Prostate gland (tissue), 2 donors: Measurements from ENCODE around the gene RAD51B. TPM values are rescaled to one million over a fixed set of nuclear protein-coding genes. Genes with fewer than 3 reads are reported as not detected.

Source experiments
- DNase-seq: peaks from one replicate; pipeline ENCODE4 v3.0.0-alpha.2; 2019; ENCODE audit warnings: low spot score
- H3K27ac ChIP-seq, 2 donors: fragments of 200-600 bp; sonication (generic); 2 replicates each; pipeline ENCODE4 v1.5.1; 2017 to 2019
- H3K27me3 ChIP-seq: fragments of 200-600 bp; sonication (generic); replicated peaks from 2 replicates; pipeline ENCODE4 v1.5.1; 2019; ENCODE audit not compliant: insufficient read depth
- H3K36me3 ChIP-seq, 2 donors: fragments of 200-600 bp; sonication (generic); 1 replicate in 1 of 2; 2 replicates in 1 of 2; pipeline versions ENCODE4 v1.5.1 to v1.8.1; 2017 to 2019
- H3K4me1 ChIP-seq: fragments of 200-600 bp; sonication (generic); replicated peaks from 2 replicates; pipeline ENCODE4 v1.5.1; 2019
- H3K4me3 ChIP-seq, 2 donors: fragments of 200-600 bp; sonication (generic); 2 replicates each; pipeline ENCODE4 v1.5.1; 2017 to 2019
- H3K9me3 ChIP-seq: fragments of 200-600 bp; sonication (generic); 2 replicates; pipeline ENCODE4 v1.5.1; 2017
- CTCF ChIP-seq, 4 experiments: fragments of 200-600 bp in 2 of 4; fragments of 450-650 bp in 2 of 4; sonication (generic) in 2 of 4; IDR thresholded peaks; 1 replicate in 3 of 4; 2 replicates in 1 of 4; pipeline ENCODE4 v1.5.1; 2016 to 2019; ENCODE audit warnings: antibody characterized with exemption in 4 of 4, mild to moderate bottlenecking in 2 of 4, moderate library complexity in 2 of 4
- POLR2A ChIP-seq: fragments of 450-650 bp; IDR thresholded peaks from one replicate; pipeline ENCODE4 v1.6.1; 2016; ENCODE audit warnings: antibody characterized with exemption, mild to moderate bottlenecking
- POLR2AphosphoS5 ChIP-seq: sonication (generic); formaldehyde crosslinking; IDR thresholded peaks from one replicate; pipeline ENCODE4 v1.6.1; 2017; ENCODE audit warnings: antibody characterized with exemption
- WGBS: methylation state at CpG from one replicate; pipeline ENCODE4 v1.1.5; 2018; 5-methylcytosine and 5-hydroxymethylcytosine counted together
- intact Hi-C: fragments of 100-400 bp; cut with DNase I; formaldehyde crosslinking; loops from one replicate; pipeline ENCODE4 v1.14.2; 2022
- total RNA-seq, 2 donors: library from RNA; depleted of rRNA; stranded (reverse); fragments of >200 nt; gene quantifications; one replicate each; pipeline ENCODE4 v1.1.0, GENCODE V29; 2016

Gene RAD51B
- total RNA-seq, 2 donors from 2014 or later = 14.9 to 35.8 TPM

GRCh38 chr14:68633131-68633991 lies 813.8 kb downstream of the RAD51B start:
- Histone ChIP-seq H3K27ac (peak overlapping the region; percentile 55 to 57), H3K9me3 (no peaks in the 10 kb centered on the region), H3K27me3 (no peaks in the 10 kb centered on the region), H3K4me1 (peaks cover 8% of the 10 kb centered on the region), H3K4me3 (no peak overlapping the region), H3K36me3 (no peaks in the 10 kb centered on the region)
- no peak for TF ChIP-seq CTCF (IDR thresholded peaks at IDR 0.05)
- TF ChIP-seq POLR2AphosphoS5 = no peak
- TF ChIP-seq POLR2A = no peak
- intact Hi-C loops = no loop called here
- DNase-seq = no peak
- WGBS = 29% methylated on average over 15 of the region's 15 CpGs

- H3K4me1 ChIP-seq = peaks cover 5% of the 10 kb centered on the region
- no peaks in the 10 kb centered on the region for H3K36me3 ChIP-seq
- H3K27ac ChIP-seq = no peak overlapping the region
- TF ChIP-seq POLR2A (no peak), POLR2AphosphoS5 (no peak), CTCF (IDR thresholded peaks at IDR 0.05) (no peak)
- no peaks in the 10 kb centered on the region for H3K9me3 ChIP-seq
- 81% methylated on average over 9 of the region's 9 CpGs for WGBS
- H3K4me3 ChIP-seq = no peak overlapping the region
- DNase-seq = no peak
- intact Hi-C loops = no loop called here
- H3K27me3 ChIP-seq = no peaks in the 10 kb centered on the region
Observed at GRCh38 chr14:68634332-68634731, 814.8 kb downstream of the RAD51B start.

GRCh38 chr14:68634874-68635595 lies 815.5 kb downstream of the RAD51B start:
- Histone ChIP-seq H3K27me3 (no peaks in the 10 kb centered on the region), H3K4me1 (peaks cover 5% of the 10 kb centered on the region), H3K36me3 (no peaks in the 10 kb centered on the region), H3K9me3 (no peaks in the 10 kb centered on the region), H3K27ac (no peak overlapping the region), H3K4me3 (no peak overlapping the region)
- no peak for DNase-seq
- TF ChIP-seq POLR2A (no peak), CTCF (IDR thresholded peaks at IDR 0.05) (no peak), POLR2AphosphoS5 (no peak)
- intact Hi-C loops = no loop called here
- WGBS = 80% methylated on average over 5 of the region's 5 CpGs

GRCh38 chr14:68636597-68636996 lies 817.0 kb downstream of the RAD51B start:
- H3K36me3 ChIP-seq = no peaks in the 10 kb centered on the region
- WGBS = 47% methylated on average over 5 of the region's 5 CpGs
- H3K4me1 ChIP-seq = peaks cover 5% of the 10 kb centered on the region

More at GRCh38 chr14:68636597-68636996, 817.0 kb downstream of the RAD51B start:
- peak overlapping the region; percentile 41 to 50 for H3K27ac ChIP-seq
- H3K4me3 ChIP-seq = no peak overlapping the region
- TF ChIP-seq CTCF (IDR thresholded peaks at IDR 0.05) (no peak), POLR2AphosphoS5 (no peak), POLR2A (no peak)
- H3K27me3 ChIP-seq = no peaks in the 10 kb centered on the region
- no peak for DNase-seq
- intact Hi-C loops = no loop called here
- no peaks in the 10 kb centered on the region for H3K9me3 ChIP-seq
